HG03558 (cell line): Measurements from ENCODE around the gene MAG.

Experiments used
- ATAC-seq: cut with Tn5 transposase; IDR thresholded peaks from one replicate; pipeline ENCODE4 v1.9.1; 2021; ENCODE audit warnings: moderate number of reproducible peaks; ENCODE audit not compliant: unreplicated experiment; ENCODE audit errors: extremely low read depth

Gene MAG

DNA sequence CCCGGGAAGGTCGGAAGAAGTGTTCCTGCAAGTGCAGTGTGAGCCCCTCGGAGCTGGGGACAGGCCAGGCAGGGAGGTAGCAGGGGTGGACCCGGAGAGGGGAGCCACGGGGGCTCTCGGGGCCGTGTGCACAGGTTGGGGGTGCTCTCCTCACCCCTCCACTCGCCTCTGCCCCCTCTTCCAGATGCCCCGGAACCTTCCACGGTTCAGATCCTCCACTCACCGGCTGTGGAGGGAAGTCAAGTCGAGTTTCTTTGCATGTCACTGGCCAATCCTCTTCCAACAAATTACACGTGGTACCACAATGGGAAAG lies 46.0 kb downstream of the MAG start:
- no peak for ATAC-seq

DNA sequence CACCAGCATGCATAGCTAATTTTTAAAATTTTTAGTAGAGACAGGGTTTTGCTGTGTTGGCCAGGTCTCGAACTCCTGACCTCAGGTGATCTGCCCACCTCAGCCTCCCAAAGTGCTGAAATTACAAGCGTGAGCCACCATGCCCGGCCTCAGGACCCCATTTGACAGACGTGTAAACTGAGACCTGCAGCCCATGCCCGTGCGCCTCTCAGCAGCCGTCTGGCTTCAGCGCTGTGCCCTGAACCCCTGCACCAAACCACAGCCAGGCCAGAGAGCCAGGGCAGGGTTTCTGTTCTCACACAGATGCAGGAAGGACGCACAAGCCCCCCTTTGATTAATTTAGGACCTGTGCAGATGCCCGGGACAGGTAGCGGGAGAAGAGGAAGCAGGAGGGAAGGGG lies 48.5 kb downstream of the MAG start:
- ATAC-seq: no peak

- no peak for ATAC-seq
These were observed 49.0 kb downstream of the MAG start for GRCh38 chr19:35341006-35341405.

DNA sequence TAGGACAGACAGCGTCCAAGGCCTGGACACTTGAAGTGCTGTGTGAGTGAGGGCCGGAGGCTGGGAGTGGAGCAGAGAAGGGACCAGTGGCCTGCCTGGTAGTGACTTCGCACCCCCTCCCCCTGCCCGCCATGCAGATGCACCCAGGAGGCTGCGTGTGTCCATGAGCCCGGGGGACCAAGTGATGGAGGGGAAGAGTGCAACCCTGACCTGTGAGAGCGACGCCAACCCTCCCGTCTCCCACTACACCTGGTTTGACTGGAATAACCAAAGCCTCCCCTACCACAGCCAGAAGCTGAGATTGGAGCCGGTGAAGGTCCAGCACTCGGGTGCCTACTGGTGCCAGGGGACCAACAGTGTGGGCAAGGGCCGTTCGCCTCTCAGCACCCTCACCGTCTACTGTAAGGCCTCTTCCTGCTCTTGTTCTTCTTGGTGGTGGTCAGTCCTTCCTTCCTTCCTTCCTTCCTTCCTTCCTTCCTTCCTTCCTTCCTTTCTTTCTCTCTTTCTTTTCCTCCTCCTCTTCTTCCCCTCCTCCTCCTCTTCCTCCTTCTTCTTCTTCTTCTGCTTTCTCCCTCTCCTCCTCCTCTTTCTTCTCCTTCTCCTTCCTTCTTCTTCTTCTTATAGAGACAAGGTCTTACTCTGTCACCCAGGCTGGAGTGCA lies 49.7 kb downstream of the MAG start:
- no peak for ATAC-seq

- no peak for ATAC-seq
These were observed 50.5 kb downstream of the MAG start for GRCh38 chr19:35342430-35342829.

DNA sequence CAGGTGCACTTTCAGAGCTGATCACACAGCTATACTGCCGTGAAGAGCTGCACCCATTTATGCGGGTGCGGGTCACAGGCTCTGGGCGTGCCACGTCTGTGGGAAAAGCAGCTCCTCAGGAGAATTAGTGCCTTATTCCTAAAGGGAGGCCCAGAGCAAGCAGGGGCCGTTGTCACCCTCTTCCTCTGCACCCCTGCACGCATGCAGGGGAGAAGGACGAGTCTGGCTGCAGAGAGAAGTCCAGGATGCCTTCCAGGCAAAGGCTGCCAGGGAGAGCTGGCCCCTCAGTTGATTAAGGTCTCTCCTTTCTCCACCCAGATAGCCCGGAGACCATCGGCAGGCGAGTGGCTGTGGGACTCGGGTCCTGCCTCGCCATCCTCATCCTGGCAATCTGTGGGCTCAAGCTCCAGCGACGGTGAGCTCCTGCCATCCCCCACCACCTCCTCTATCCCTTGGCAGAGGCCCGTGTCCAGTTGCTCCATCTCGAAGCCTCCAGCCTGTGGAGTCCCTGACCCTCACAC lies 52.6 kb downstream of the MAG start:
- ATAC-seq: no peak

GRCh38 chr19:35345671-35346111 lies 53.7 kb downstream of the MAG start:
- ATAC-seq: no peak

- ATAC-seq: no peak
These were observed 54.5 kb downstream of the MAG start for GRCh38 chr19:35346193-35347052.

DNA sequence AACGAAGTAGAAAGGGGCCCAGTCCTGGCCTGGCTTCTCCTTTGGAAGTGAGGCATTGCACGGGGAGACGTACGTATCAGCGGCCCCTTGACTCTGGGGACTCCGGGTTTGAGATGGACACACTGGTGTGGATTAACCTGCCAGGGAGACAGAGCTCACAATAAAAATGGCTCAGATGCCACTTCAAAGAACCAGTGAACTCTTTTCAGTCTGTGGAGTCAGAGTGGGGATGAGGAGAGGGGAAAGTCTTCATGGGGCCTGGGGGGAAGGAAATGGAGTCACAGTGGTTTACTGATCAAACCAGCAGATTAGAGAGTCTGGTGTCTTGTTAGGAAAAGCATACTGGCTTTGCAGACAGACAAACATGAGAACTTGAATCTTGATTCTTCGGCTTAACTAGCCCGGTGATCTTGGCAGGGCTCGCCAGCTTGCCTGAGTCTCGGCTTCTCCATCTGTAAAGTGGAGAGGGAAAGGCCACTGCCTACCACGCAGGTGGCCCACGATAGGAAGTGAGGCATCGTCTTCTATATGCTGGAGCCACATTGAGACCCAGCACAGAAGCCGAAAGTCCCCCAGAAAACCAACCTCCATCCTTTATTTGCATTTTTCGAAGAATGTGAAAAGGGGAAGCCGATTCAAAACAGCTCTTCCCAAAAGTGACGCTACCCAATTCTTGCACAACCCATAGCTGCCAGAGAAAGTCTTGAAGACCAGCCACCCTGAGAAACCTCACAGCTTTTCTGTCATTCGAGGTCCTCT lies 55.4 kb downstream of the MAG start, which contains the start of gene FFAR1:
FFAR1 (plus strand) TSS at position 732 of the 759 bp plus-strand sequence. CDS start 3,650 bp downstream, outside the sequence.
- peak; percentile 49 for ATAC-seq

DNA sequence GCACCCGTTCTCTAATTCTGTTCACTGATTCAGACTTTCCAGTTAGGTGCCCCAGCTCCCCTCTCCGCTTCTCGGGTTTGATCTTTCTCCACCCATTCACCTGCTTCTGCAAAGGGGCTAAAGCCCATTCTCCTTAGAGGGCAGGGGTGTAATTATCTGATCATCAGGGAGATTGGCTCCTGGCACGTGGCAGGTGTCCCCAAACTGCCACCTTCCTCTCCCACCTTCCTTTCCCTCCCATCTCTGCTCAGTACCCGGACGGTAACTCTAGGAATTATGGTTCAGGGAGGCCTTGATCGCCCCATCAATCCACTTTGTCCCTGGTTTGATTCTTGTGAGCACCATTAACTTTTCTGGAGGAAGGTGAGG lies 56.0 kb downstream of the MAG start:
- ATAC-seq: no peak

GRCh38 chr19:35348911-35349611 lies 57.1 kb downstream of the MAG start:
- no peak for ATAC-seq

GRCh38 chr19:35349614-35350521 lies 57.9 kb downstream of the MAG start:
- no peak for ATAC-seq

GRCh38 chr19:35350591-35350990 lies 58.6 kb downstream of the MAG start:
- no peak for ATAC-seq

- ATAC-seq: no peak
These were observed 59.6 kb downstream of the MAG start for GRCh38 chr19:35351411-35352176.

DNA sequence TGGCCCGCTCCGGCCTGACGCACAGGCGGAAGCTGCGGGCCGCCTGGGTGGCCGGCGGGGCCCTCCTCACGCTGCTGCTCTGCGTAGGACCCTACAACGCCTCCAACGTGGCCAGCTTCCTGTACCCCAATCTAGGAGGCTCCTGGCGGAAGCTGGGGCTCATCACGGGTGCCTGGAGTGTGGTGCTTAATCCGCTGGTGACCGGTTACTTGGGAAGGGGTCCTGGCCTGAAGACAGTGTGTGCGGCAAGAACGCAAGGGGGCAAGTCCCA lies 60.2 kb downstream of the MAG start:
- no peak for ATAC-seq

- ATAC-seq: no peak
These were observed 60.7 kb downstream of the MAG start for GRCh38 chr19:35352448-35353304.

DNA sequence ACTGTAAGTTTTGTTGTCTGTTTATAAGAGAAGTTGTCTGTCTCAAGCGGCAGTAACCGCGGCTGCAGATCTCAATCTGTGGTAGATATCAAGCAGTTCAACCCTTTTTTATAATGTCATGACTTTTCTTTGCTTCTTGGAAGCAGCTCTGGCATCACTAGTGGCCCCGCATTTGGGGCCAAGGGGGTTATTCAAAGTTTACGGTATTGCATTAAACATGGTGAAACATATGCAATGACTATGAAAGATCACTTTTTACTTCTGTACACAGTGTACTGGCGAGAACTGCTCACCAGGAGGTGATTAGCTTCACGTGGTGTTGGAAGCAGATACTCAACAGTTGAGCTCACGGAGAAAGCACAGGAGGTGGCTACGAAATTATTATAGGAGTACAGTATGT lies 61.7 kb downstream of the MAG start:
- no peak for ATAC-seq

DNA sequence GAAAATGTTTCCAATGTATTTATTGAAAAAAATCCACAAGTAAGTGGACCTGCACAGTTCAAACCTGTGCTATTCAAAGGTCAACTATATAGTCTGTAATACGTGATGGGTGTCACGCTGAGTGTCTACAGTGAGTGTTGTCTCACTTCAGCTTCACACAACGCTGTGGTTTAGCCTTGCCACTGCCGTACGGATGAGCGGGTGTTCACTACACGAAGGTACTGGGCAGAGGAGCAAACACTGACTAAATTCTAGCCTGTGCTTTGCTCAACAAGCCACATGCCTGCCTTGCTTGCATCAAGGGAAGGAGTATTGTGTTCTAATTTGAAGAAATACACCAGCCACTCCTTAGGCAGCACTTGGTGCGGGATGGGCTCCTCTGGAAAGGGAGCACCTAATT lies 62.9 kb downstream of the MAG start:
- no peak for ATAC-seq
